Measurements from ENCODE around the gene DRD2.

Gene DRD2

GRCh38 chr11:113394919-113395318 lies 80.3 kb downstream of the DRD2 start:
- Histone ChIP-seq H3K36me3 (ENCODE audit: insufficient read depth) (no peaks in the 10 kb centered on the region), H3K9ac (no peak overlapping the region), H3K4me2 (no peak overlapping the region), H4K20me1 (ENCODE audit: insufficient read depth) (no peaks in the 10 kb centered on the region), H3K79me2 (ENCODE audit: insufficient read depth, low read depth) (no peaks in the 10 kb centered on the region), H3K4me3 (IDR thresholded peaks at IDR 0.05; ENCODE audit: insufficient read depth, low read depth, low read length) (no peak overlapping the region), H3K4me1 (ENCODE audit: low read depth, poor library complexity, severe bottlenecking) (no peaks in the 10 kb centered on the region), H3K27me3 (ENCODE audit: insufficient read depth, low read depth) (no peaks in the 10 kb centered on the region), H2AFZ (ENCODE audit: low read depth) (no peak overlapping the region), H3K27ac (no peak overlapping the region)
- TF ChIP-seq CTCF (conservative IDR thresholded peaks at IDR 0.05; ENCODE audit: low read depth, low read length), result no peak

- no peak overlapping the region for H3K4me2 ChIP-seq
These were observed 81.7 kb downstream of the DRD2 start for GRCh38 chr11:113393501-113393985.

GRCh38 chr11:113392236-113392921 lies 82.8 kb downstream of the DRD2 start:
- H3K4me2 ChIP-seq, result no peak overlapping the region
- no peak overlapping the region for H2AFZ ChIP-seq (ENCODE audit: low read depth)
- H3K79me2 ChIP-seq (ENCODE audit: insufficient read depth, low read depth), result no peaks in the 10 kb centered on the region
- H3K27me3 ChIP-seq (ENCODE audit: insufficient read depth, low read depth), result no peaks in the 10 kb centered on the region
- no peak for TF ChIP-seq CTCF (conservative IDR thresholded peaks at IDR 0.05; ENCODE audit: low read depth, low read length)
- no peak overlapping the region for H3K9ac ChIP-seq
- no peaks in the 10 kb centered on the region for H3K4me1 ChIP-seq (ENCODE audit: low read depth, poor library complexity, severe bottlenecking)
- no peaks in the 10 kb centered on the region for H3K36me3 ChIP-seq (ENCODE audit: insufficient read depth)
- H3K27ac ChIP-seq, result no peak overlapping the region
- H3K4me3 ChIP-seq (IDR thresholded peaks at IDR 0.05; ENCODE audit: insufficient read depth, low read depth, low read length), result no peak overlapping the region
- no peaks in the 10 kb centered on the region for H4K20me1 ChIP-seq (ENCODE audit: insufficient read depth)

More at GRCh38 chr11:113393501-113393985, 81.7 kb downstream of the DRD2 start:
- Histone ChIP-seq H3K27me3 (ENCODE audit: insufficient read depth, low read depth) (no peaks in the 10 kb centered on the region), H3K27ac (no peak overlapping the region), H2AFZ (ENCODE audit: low read depth) (no peak overlapping the region), H4K20me1 (ENCODE audit: insufficient read depth) (no peaks in the 10 kb centered on the region), H3K79me2 (ENCODE audit: insufficient read depth, low read depth) (no peaks in the 10 kb centered on the region), H3K9ac (no peak overlapping the region), H3K4me3 (IDR thresholded peaks at IDR 0.05; ENCODE audit: insufficient read depth, low read depth, low read length) (no peak overlapping the region), H3K4me1 (ENCODE audit: low read depth, poor library complexity, severe bottlenecking) (no peaks in the 10 kb centered on the region), H3K36me3 (ENCODE audit: insufficient read depth) (no peaks in the 10 kb centered on the region)
- TF ChIP-seq CTCF (conservative IDR thresholded peaks at IDR 0.05; ENCODE audit: low read depth, low read length), result no peak

GRCh38 chr11:113389272-113389671 lies 85.9 kb downstream of the DRD2 start:
- no peaks in the 10 kb centered on the region for H3K4me1 ChIP-seq (ENCODE audit: low read depth, poor library complexity, severe bottlenecking)
- H2AFZ ChIP-seq (ENCODE audit: low read depth), result no peak overlapping the region
- H4K20me1 ChIP-seq (ENCODE audit: insufficient read depth), result no peaks in the 10 kb centered on the region
- H3K4me2 ChIP-seq, result no peak overlapping the region
- H3K9ac ChIP-seq, result no peak overlapping the region
- no peaks in the 10 kb centered on the region for H3K79me2 ChIP-seq (ENCODE audit: insufficient read depth, low read depth)
- H3K27ac ChIP-seq, result no peak overlapping the region
- no peak for TF ChIP-seq CTCF (conservative IDR thresholded peaks at IDR 0.05; ENCODE audit: low read depth, low read length)
- H3K36me3 ChIP-seq (ENCODE audit: insufficient read depth), result no peaks in the 10 kb centered on the region
- no peaks in the 10 kb centered on the region for H3K27me3 ChIP-seq (ENCODE audit: insufficient read depth, low read depth)
- H3K4me3 ChIP-seq (IDR thresholded peaks at IDR 0.05; ENCODE audit: insufficient read depth, low read depth, low read length), result no peak overlapping the region

Data from KMS-11 (cell line).